Ascending aorta (tissue), 2 donors: ENCODE results near the gene TMCC2. TPM values are rescaled to one million over a fixed set of nuclear protein-coding genes. Genes with fewer than 3 reads are reported as not detected.
"Not testable (repeated sequence)": the region's sequence is repeated elsewhere in the genome, so short reads cannot be mapped to it uniquely, and the experiment has no call there.

Experiments used
- DNase-seq, 2 donors: peaks; one replicate each; pipeline ENCODE4 v3.0.0-alpha.2; 2019; ENCODE audit warnings: low spot score in 2 of 2
- H3K27ac ChIP-seq, 2 donors: fragments of 200-600 bp; sonication (generic); one replicate each; pipeline ENCODE4 v1.5.1; 2016 to 2017; ENCODE audit warnings: mild to moderate bottlenecking in 1 of 2
- H3K27me3 ChIP-seq: fragments of 200-600 bp; sonication (generic); one replicate; pipeline ENCODE4 v1.5.1; 2017
- H3K36me3 ChIP-seq, 2 donors: fragments of 200-600 bp; sonication (generic); one replicate each; pipeline ENCODE4 v1.5.1; 2016
- H3K4me1 ChIP-seq, 2 donors: fragments of 200-600 bp; sonication (generic); one replicate each; pipeline ENCODE4 v1.5.1; 2016 to 2017; ENCODE audit warnings: mild to moderate bottlenecking in 1 of 2
- H3K4me3 ChIP-seq, 2 donors: fragments of 200-600 bp; sonication (generic); one replicate each; pipeline ENCODE4 v1.5.1; 2016 to 2017; ENCODE audit warnings: mild to moderate bottlenecking in 1 of 2
- H3K9me3 ChIP-seq, 2 donors: fragments of 200-600 bp; sonication (generic); one replicate each; pipeline ENCODE4 v1.5.1; 2016
- CTCF ChIP-seq, 3 experiments: fragments of 200-600 bp in 2 of 3; fragments of 450-650 bp in 1 of 3; sonication (generic) in 2 of 3; IDR thresholded peaks; one replicate each; pipeline ENCODE4 v1.5.1; 2016 to 2019; ENCODE audit warnings: antibody characterized with exemption in 3 of 3, mild to moderate bottlenecking in 1 of 3, moderate library complexity in 1 of 3
- intact Hi-C: fragments of 100-400 bp; cut with DNase I; formaldehyde crosslinking; loops from one replicate; pipeline ENCODE4 v1.15.1; 2023
- total RNA-seq: library from RNA; depleted of rRNA; stranded (reverse); fragments of >200 nt; gene quantifications from one replicate; pipeline ENCODE4 v1.1.0, GENCODE V29; 2016

The TMCC2 gene
- total RNA-seq, 1 donor from 2014 or later = 5.2 TPM

GRCh38 chr1:205274041-205274691, 46.4 kb downstream of the TMCC2 start:
- no peak overlapping the region for H3K27ac ChIP-seq
- H3K9me3 ChIP-seq = no peaks in the 10 kb centered on the region
- DNase-seq = no peak
- no peak overlapping the region for H3K4me3 ChIP-seq
- H3K4me1 ChIP-seq = no peaks in the 10 kb centered on the region
- H3K36me3 ChIP-seq = peaks cover 8 to 17% of the 10 kb centered on the region in 2 donors
- intact Hi-C loops = no loop called here
- TF ChIP-seq CTCF (IDR thresholded peaks at IDR 0.05) = no peak
- no peaks in the 10 kb centered on the region for H3K27me3 ChIP-seq

GRCh38 chr1:205275133-205275532, 47.4 kb downstream of the TMCC2 start:
- H3K4me1 ChIP-seq = no peaks in the 10 kb centered on the region
- intact Hi-C loops = no loop called here
- H3K9me3 ChIP-seq = no peaks in the 10 kb centered on the region
- no peak for TF ChIP-seq CTCF (IDR thresholded peaks at IDR 0.05)
- H3K4me3 ChIP-seq = no peak overlapping the region
- H3K27me3 ChIP-seq = no peaks in the 10 kb centered on the region
- H3K36me3 ChIP-seq = peaks cover 8 to 12% of the 10 kb centered on the region in 2 donors
- no peak for DNase-seq
- no peak overlapping the region for H3K27ac ChIP-seq

- intact Hi-C loops = no loop called here
Measured at GRCh38 chr1:205275916-205276688, 48.4 kb downstream of the TMCC2 start.

GRCh38 chr1:205276689-205277065, 48.9 kb downstream of the TMCC2 start:
- intact Hi-C loops = no loop called here
- Histone ChIP-seq H3K27ac (no peak overlapping the region), H3K4me1 (no peaks in the 10 kb centered on the region), H3K4me3 (no peak overlapping the region), H3K9me3 (no peaks in the 10 kb centered on the region), H3K36me3 (peaks cover 6 to 8% of the 10 kb centered on the region in 2 donors), H3K27me3 (no peaks in the 10 kb centered on the region)
- TF ChIP-seq CTCF (IDR thresholded peaks at IDR 0.05) = no peak
- no peak for DNase-seq

More at GRCh38 chr1:205275916-205276688, 48.4 kb downstream of the TMCC2 start:
- no peak for TF ChIP-seq CTCF (IDR thresholded peaks at IDR 0.05)
- Histone ChIP-seq H3K4me1 (no peaks in the 10 kb centered on the region), H3K27me3 (no peaks in the 10 kb centered on the region), H3K27ac (no peak overlapping the region), H3K36me3 (peaks cover 8 to 12% of the 10 kb centered on the region in 2 donors), H3K9me3 (no peaks in the 10 kb centered on the region), H3K4me3 (no peak overlapping the region)
- DNase-seq = no peak

GRCh38 chr1:205279986-205280385, 52.2 kb downstream of the TMCC2 start:
- H3K27ac ChIP-seq = no peak overlapping the region
- no peak for TF ChIP-seq CTCF (IDR thresholded peaks at IDR 0.05)

GRCh38 chr1:205280666-205281395, 53.1 kb downstream of the TMCC2 start:
- H3K27me3 ChIP-seq, H3K4me3 ChIP-seq, H3K27ac ChIP-seq, H3K9me3 ChIP-seq, DNase-seq, intact Hi-C loops, H3K4me1 ChIP-seq, H3K36me3 ChIP-seq: not testable (repeated sequence)

More at GRCh38 chr1:205279986-205280385, 52.2 kb downstream of the TMCC2 start:
- Histone ChIP-seq H3K4me1 (no peaks in the 10 kb centered on the region), H3K27me3 (no peaks in the 10 kb centered on the region), H3K36me3 (no peaks in the 10 kb centered on the region), H3K4me3 (no peak overlapping the region), H3K9me3 (no peaks in the 10 kb centered on the region)
- intact Hi-C loops = no loop called here
- no peak for DNase-seq
